GM18526 (cell line): ENCODE measurements around the gene ATG4A.

Source experiments
- POLR2A ChIP-seq: IDR thresholded peaks from 3 replicates; pipeline ENCODE4 v1.6.1; 2011; ENCODE audit not compliant: insufficient read length; ENCODE audit errors: extremely low read depth

The ATG4A gene

DNA sequence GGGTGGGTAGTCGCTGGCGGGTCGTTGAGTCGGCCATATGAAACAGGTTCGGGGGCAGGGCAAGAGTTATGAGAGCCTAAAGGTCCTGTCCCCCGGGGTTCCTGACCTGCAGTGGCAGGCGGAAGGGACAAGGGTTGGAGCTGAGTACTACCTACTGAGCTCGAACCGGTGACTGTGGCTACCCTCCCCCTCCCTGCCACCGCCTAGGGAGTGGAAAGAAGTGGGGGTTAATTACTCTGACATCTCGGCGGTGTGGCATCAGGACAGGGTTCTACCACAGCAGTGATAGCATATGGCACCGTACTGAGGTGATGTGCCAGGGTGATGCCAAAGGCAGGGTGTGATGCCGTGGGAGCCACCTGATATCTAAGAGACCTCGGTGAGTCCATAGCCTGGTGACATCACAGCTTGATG is 307 bp downstream of the ATG4A start:
- no peak for TF ChIP-seq POLR2A

DNA sequence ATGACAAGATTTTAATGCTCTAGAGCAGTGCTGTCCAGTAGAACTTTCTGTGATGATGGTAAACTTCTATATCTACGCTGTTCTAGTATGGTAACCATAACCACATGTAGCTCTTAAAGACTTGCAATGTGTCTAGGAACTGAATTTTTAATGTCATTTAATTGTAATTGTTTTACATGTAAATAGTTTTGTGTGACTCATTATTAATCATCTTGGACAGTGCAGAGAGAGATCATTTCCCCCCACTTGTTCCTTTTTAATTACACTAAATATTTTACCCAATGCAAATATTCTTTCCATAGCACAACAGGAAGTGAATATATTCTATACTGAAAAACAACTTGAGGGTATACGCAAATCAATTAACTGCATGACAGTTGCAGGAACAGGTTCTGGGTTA is 5.8 kb downstream of the ATG4A start:
- TF ChIP-seq POLR2A, result no peak

DNA sequence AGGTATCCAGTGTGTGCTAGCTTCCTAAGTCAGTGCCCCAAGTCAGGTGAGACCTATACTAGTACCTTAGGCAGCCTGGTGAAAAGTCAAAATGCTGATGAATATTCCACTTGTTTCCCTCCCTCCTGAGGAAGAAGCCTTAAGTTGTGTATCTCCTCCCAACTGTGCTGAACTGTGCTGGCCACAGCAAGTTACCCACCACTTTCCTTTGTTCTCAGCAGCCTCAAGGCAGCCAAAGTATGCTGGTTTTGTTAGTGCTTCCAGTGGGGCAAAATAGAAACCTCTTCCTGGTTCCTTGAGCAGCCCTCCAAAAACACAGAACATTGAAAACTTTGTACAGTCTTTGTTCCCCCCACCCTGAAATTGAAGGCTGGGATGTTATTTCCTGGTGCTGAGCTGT is 13.9 kb downstream of the ATG4A start:
- TF ChIP-seq POLR2A, result no peak

DNA sequence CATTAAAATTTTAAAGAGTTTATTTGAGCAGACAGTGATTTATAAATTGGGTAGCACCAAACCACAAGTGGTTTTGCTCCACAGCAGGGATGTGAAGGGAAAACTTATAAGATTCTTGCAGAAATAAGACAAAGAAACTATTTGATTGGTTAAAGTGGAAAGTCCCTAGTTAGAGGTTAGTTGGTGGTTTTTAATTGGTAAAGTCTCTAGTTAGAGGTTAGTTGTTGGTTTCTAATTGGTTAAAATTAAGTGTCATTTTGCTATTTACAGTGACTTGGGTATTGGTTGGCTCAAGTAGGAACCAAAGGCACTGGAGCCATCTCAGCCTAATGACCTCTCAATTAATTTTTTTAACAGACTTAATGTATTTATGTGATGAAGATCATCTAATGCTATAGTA is 23.0 kb downstream of the ATG4A start:
- TF ChIP-seq POLR2A, result no peak

DNA sequence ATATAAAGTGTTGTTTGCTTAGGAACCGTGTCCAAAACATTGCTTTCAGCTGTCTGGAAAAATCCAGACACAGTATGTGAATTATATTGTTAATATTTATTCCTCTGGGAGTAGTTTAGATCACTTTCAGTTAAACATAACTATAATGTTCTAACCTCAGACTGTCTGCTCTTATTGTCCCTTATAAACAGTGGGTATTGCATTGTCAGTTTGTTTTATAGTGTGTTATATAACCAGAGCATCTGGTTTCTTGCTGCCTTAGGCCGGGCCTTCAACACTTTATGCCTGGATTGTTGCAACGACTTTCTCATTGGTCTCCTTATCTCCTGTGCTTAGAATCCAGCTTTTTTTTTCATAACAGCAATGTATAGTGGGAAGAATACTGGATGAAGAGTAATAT is 26.4 kb downstream of the ATG4A start:
- TF ChIP-seq POLR2A, result no peak

DNA sequence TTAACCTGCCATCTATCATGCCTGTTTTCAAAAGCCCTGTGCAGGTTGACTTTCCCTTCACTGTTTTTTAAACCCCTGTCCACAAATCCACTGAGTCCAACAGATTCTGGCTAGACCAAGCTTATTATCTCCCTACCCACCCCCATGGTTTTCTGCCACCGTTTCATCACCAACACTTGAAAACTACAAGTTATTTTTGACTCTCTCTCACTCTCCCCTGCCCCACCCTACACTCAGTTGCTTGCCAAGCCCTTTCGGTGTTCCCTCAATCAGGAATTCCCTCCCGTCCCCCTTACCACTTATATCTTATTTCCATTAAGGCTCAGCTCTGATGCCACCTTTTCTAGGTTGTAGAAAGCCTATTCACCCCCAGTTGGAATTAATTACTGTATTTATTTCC is 29.7 kb downstream of the ATG4A start:
- no peak for TF ChIP-seq POLR2A

DNA sequence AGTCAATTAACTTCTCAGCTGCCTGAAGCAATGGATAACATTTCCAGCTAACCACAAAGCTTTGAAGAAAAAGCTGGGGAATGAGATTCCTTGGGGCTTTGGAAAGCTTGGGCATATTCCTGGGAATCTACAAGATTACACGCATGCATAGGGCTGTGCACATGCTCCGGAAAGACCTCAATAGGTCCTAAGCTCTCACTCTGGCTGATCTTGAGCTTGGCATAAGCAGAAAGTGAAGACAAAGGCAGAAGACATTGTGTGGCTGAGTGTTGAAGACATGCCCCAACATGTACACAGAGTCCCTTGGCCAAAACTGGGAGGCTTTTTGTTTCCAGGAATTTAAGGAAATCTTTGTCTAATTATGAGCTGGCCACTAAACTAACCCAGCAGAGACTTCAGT is 31.2 kb downstream of the ATG4A start:
- TF ChIP-seq POLR2A, result no peak

DNA sequence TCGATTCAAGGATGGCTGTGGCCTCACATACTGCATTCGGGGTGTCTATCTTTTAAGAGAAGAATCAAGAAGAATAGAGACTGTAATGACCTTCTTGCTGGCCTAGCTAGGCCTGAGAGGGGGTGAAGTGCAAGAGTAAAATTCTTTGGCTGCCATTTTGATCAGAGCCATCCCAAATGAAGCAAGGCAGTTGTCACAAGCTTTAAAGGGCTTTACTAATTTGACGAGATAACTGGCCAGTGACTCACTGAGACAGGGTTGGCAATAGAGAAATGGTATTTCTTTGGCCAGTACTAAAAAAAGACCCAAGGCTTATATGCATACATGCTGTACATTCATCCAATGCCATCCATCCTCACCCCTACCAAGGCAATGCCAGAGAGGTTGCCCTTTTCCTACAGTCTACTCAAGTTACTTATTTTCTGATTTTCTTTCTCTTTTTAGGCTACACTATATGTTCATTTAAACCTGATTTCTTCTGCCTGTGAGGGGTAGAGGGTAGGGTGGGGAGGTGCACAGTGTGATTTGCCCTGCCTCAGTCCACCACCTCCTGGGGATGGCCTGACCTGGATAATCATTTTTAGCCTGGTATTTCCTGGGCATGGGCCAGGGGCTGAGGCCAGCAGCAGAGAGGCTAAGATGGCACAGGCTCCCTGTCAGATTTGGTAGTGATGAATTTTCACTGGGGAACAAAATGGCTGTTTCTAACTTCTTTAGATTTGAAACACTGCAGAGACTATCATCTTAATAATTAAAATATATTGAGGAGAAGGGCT is 32.2 kb downstream of the ATG4A start:
- no peak for TF ChIP-seq POLR2A

DNA sequence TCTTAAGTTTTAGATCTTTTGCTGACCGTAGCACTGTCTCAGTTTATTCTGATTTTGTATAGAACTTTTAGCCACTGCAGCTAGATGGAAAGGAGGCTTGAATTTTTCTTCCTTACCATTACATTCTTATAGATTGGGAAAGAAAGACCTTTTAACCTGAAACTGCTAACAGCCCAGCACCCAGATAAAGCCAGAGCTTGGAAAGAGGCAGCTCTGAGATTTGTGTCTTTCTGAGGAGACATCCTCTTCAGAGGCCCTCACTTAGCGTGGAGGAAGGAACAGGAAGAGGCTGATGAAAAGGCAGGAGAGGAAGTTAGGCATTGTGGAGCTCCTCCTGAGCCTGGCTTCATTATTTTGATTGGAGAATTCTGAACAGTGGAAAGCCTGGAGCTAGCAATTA is 35.1 kb downstream of the ATG4A start:
- TF ChIP-seq POLR2A, result no peak

DNA sequence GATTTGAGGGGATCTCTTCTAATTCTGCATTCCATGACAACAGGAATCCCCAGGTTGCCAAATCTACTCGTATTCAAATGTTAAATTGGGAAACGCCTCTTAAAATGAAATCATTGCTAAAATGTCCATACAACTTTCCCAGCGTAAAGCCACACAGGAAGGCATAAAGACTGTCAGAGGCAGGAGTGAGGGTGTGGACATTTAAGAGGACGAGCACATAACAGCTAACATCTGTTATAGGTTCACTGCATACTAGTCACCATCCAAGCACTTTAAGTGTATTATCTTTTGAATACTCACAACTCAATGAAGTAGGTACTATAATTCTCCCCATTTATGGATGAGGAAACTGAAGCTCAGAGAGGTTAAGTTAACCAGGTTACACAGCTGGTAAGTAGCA is 35.6 kb downstream of the ATG4A start:
- TF ChIP-seq POLR2A, result no peak

DNA sequence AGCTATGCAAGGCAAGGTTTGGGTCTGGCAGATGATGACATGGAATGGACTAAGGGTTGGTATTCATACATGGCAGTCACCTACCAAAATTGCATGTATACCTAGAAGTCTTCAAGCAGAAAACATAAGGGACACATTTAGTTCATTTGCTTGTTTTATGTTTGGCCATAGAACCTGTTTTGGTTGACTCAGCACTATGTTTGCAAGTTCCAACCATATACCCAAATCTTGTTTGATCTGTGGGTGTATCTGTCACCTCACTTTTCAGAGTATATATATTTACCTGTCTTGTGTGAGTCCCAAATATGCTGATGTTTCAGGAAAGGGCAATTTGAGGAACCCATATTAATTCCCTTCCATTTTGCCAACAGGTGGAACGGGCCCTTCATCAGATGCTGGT is 39.3 kb downstream of the ATG4A start:
- no peak for TF ChIP-seq POLR2A

DNA sequence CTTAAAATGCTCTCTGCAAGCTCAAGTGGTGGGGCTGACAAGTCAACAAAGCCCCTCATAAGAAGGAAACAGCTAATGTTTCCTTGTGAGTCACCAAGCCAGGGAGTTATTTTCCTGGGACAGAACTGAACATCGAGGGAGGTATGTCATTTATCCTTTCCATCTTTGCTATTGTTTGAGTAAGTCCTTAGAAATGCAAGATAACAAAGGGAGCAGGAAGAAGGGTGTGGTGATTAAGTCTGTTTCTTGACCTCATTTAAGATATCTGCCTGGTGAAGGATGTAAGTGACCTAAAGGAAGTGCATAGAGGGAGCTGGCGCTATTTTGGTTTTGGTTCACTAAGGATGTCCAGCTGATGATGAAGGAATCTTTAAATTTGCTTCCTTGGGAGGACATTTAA is 39.9 kb downstream of the ATG4A start:
- no peak for TF ChIP-seq POLR2A

DNA sequence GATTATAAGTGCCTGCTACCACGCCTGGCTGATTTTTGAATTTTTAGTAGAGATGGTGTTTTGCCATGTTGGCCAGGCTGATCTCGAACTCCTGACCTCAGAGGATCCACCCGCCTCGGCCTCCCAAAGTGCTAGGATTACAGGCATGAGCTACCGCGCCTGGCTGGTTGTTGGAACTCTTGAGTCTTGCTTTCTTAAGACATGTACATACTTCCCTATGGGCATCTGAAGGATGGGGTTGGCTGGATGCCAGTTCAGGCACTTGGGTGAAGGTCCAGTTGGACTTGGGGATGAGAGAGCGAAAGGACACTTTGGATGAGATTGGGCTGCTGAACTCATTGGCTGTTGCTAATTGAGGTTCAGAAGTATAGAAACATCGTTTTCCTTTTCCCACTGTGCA is 40.5 kb downstream of the ATG4A start:
- TF ChIP-seq POLR2A, result no peak

DNA sequence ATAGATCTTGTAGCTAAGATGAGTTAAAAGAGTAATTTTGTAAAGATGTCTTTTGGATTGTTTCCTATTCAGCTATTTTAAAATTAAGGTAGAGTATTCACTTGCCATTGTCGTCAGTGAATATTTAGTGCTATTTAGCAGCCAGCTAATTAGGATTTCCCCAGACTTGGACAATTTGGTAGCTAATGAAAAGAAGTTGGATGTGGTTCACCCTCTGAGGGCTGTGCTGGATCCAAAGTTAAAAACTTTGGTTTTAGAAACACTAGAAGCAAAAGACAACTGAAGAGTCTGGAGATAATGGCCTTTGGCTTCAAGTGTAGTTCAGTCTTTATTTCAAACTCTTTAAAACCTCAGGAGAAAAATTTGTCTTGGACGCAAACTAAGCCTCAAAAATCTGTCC is 41.3 kb downstream of the ATG4A start:
- TF ChIP-seq POLR2A, result no peak

DNA sequence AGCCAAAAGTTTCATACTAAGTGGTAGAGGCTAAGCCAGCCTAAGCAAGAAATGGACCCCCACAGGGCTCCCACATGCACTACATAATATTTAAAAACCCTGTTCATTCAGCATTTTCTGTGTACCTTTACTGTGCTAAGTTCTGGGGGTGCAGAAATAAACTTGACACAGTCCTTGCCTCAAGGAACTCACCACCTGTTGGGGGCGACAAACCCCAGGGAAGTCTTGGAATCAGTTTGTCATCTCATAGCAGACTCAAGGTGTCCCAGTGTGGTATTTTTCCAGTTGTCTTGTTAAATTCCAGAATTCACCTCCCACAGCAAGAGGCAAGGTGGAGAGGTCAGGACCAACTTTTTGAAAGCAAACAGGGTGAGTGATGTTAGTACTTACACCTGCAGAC is 43.1 kb downstream of the ATG4A start:
- no peak for TF ChIP-seq POLR2A

DNA sequence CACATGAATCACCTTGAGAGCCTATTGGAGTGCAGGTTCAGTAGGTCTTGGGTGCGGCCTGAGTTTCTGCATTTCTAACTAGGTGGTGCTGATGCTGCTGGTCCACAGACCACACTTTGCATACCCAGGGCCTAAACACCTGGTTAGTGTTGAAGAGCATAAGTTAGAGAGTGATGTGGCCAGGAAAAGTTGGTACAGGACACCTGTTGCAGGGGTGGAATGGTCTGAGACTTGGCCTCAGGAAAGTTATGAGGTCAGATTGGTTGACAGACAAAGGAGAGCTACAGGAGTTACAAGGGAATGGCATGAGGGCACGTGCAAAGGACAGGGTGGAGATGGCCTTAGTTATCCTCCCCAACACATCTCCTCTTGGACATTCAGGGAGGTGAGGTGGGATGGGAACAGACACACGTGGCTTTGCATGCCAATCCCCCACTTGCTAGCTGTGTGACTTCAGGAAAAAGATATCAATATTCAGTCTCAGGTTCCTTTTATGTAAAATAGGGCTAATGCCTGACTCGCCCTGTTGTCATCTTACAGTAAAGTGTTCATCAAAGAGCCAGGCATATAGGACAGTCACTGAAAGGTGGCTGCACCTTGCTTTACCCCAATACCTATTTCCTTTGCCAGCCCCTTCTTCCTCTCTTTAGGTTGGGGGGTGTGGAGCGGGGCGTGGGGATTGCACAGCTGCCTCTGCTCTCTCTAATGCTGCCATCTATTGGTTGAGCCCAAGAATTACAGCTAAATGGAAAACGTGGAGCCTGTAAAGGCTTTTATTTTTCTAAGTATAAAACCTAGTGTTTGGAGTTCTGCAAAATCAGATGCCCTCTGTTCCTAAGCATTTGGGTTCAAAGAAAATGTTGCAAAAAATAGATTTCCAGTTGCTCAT is 47.5 kb downstream of the ATG4A start:
- TF ChIP-seq POLR2A, result no peak

DNA sequence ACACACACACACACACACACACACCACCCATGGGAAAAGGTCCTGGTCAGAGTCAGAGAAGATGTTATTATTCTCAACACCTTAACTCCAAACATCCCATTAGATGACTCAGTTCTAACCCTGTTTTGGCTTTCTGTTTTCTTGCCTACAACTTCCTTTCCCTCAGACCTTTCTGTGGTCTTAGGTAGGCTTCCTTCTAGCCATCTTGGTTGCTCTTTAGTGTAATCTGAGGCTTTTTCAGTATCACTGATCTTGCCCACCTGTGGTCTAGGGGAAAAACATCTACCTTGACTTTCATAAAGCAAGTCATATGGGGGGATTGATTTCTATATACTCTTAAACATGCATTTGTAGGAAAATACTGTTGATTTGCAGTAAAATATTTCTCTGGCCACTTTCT is 56.9 kb downstream of the ATG4A start:
- TF ChIP-seq POLR2A, result no peak

DNA sequence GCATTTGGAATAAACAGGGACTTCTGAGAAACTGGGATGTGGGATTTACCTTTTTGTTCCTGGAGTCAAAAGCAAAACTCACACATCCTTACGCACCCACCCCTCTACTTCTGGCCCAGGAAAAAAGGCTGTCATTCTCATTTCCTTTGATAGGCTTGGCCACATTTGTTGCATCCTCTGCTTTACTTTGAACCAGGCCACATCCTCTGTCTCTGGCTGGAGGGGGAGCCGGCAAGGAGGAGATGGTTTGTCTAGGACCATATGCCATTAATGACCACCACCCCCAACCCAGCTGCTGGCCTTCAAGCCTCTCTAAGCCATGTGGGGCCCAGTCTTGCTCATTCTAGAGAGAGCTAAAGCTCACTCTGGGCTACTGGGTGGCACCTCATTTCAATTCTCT is 64.5 kb downstream of the ATG4A start:
- no peak for TF ChIP-seq POLR2A
